Activated T-cell treated with anti-CD3 and anti-CD28 coated beads, Interleukin-2, amount 50 U/mL, for 1 hour (primary cell): ENCODE data around the gene GMDS.
"Not testable (repeated sequence)": the region's sequence is repeated elsewhere in the genome, so short reads cannot be mapped to it uniquely, and the experiment has no call there.

Experiments used
- DNase-seq: peaks from one replicate; pipeline ENCODE4 v3.0.0-alpha.2; 2020

GMDS gene

GRCh38 chr6:1760876-1761275, 484.5 kb downstream of the GMDS start:
- DNase-seq = no peak

GRCh38 chr6:1759870-1760269, 485.5 kb downstream of the GMDS start:
- no peak for DNase-seq

GRCh38 chr6:1758076-1758679, 487.2 kb downstream of the GMDS start:
- no peak for DNase-seq

- DNase-seq = no peak
These were observed 488.3 kb downstream of the GMDS start for GRCh38 chr6:1757131-1757530.

- DNase-seq = no peak
These were observed 488.8 kb downstream of the GMDS start for GRCh38 chr6:1756472-1757129.

GRCh38 chr6:1751063-1751462, 494.3 kb downstream of the GMDS start:
- not testable (repeated sequence) for DNase-seq

GRCh38 chr6:1749041-1749440, 496.4 kb downstream of the GMDS start:
- no peak for DNase-seq

- DNase-seq = no peak
These were observed 497.9 kb downstream of the GMDS start for GRCh38 chr6:1747531-1747930.

GRCh38 chr6:1747003-1747402, 498.4 kb downstream of the GMDS start:
- DNase-seq = no peak

GRCh38 chr6:1745814-1746213, 499.6 kb downstream of the GMDS start:
- no peak for DNase-seq

GRCh38 chr6:1744543-1744942, 500.9 kb downstream of the GMDS start:
- no peak for DNase-seq

GRCh38 chr6:1739680-1740079, 505.7 kb downstream of the GMDS start:
- no peak for DNase-seq

GRCh38 chr6:1739220-1739619, 506.2 kb downstream of the GMDS start:
- no peak for DNase-seq

- DNase-seq = no peak
These were observed 506.8 kb downstream of the GMDS start for GRCh38 chr6:1738558-1739081.

- DNase-seq = no peak
These were observed 507.7 kb downstream of the GMDS start for GRCh38 chr6:1737463-1738311.

- no peak for DNase-seq
These were observed 508.9 kb downstream of the GMDS start for GRCh38 chr6:1736346-1737105.

- no peak for DNase-seq
These were observed 510.1 kb downstream of the GMDS start for GRCh38 chr6:1735239-1735803.

GRCh38 chr6:1730882-1731281, 514.5 kb downstream of the GMDS start:
- DNase-seq = no peak

- no peak for DNase-seq
These were observed 515.7 kb downstream of the GMDS start for GRCh38 chr6:1729750-1730140.

GRCh38 chr6:1729133-1729749, 516.2 kb downstream of the GMDS start:
- DNase-seq = no peak

GRCh38 chr6:1726341-1726768, 519.0 kb downstream of the GMDS start:
- DNase-seq = no peak

- no peak for DNase-seq
These were observed 520.8 kb downstream of the GMDS start for GRCh38 chr6:1724616-1725015.
